Cerebellar cortex (tissue), 1 donor: ENCODE results near the gene HAND2.

Source experiments
- DNase-seq: peaks from one replicate; pipeline ENCODE4 v3.0.0-alpha.2; 2015; ENCODE audit warnings: low spot score

The HAND2 gene

DNA sequence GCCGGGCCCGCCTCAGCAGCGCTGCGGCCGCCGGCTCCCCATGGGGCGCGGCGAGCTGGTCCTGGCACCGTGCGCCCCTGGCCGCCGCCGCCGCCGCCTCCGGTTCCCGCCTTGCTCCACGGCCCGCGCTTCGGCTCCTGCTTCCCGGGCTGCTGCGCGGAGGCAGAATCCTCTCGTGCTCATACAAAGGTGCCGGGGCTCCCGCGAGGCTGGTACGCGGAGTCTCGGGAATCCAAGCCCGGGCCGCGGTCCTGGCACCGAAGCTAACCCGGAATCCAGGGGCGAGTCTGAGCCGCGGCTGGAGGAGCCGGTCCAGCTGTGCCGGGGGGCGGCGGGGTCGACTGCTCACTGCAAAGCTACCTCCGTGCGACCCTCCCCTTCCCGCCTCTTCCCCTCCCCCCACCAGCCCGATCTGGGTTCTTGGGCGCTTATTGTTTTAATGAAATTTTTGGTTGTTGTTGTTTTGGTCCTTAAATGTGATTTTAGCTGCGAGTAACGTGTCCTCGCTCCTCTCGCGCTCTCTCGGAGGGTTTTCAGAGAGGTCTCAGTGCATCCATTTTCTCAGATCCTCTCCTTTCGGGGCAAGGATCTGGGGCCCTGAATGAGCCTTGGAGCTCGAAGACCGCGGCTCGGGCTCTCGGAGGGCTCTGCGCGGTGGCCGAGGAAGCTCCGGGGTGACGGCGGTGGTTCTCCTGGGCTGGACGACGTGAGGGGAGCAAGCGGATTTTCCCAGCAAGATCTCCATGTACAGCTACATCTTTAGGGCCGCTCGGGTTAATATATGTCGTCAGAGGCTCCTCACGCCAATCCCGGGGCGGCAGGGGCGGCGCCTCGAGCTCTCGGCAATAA is at the start of gene HAND2:
HAND2 (minus strand) TSS at position 753 of the 849 bp plus-strand sequence. CDS start 940 bp downstream, outside the sequence.
- DNase-seq = no peak

DNA sequence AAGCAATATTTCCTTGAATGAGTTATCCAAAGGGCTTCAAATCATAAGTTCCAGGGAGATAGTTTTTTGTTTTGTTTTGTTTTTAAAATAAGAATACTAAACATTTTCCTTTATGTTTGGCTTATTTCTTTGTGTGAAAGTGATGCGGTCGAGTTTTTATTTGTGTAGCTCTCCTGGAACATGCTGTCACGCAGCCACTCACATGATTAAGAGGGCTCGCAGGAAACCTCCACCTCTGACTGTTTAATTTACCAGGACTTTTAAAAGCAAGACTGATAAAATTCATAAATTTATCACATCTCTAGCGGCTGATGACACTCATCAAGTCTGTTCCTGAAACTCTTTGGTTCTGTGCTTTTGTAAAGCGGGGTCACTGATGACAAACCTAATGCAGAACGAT is 48.9 kb upstream of the HAND2 start:
- no peak for DNase-seq

GRCh38 chr4:173577963-173578362 is 47.9 kb upstream of the HAND2 start:
- DNase-seq = no peak

GRCh38 chr4:173575482-173576152 is 45.6 kb upstream of the HAND2 start:
- DNase-seq = no peak

DNA sequence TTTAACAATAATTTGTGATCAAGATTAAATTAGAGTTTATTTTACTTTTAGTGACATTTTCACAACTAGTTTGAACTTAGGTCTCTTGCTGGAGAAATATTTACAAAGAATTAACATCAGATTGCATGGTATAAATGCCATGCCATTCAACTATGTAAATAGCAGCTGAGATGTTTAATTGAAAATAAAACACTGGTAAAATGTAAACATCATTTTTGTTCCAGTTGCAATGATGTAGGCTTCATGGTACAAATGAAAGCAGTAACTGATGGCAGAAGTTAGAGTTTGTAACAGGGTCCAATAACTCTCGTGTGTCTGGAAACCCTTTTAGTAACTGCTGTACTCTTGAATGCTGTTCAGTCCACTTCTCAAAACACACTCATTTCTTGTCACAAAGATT is 43.7 kb upstream of the HAND2 start:
- no peak for DNase-seq

DNA sequence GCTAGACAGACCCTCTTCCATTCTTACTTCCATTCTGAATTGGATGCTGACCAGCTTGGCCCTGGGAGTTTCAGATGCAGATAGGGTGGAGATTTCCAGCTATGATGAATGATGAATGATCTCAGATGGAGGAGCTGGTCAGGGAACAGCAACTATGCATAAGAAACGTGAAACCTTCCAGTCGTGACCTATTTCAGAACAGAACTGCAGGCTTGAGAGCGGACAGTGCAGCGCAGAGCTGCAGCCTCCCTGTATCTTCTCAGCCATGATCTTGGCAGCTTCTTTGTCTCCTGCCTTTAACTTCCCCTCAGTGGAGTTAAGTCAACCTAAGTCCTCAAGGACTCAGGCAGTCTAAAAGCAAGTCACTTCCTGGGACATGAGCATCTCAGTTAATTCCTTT is 43.3 kb upstream of the HAND2 start:
- DNase-seq = no peak

DNA sequence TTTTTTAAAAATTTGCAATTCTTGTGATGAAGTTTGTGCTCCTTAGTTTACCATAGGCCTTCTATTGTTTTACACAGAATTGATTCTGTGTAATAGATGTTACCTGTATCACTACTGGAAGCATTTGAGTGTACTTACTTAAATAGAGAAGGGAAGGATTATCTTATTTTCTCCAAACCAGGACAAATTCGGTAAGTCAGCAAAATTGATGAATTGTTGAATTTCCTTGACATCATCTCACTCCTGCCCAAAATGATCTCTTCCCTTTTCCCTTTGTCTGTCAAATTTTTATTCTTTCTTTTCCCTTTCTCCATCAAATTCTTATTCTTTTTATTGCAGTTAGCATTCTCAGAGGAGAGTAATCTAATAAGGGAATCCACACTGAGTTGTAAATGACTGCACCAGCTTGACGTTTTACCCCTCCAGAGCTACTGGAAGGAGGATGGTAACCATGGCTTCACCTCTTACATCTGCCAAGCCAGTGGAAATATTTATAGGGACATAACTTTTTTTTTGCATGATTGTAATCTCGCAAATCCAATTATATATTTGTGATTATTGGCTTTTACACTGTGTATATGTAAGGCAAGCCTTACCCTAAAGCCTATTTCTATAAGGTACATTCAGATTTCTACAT is 42.6 kb upstream of the HAND2 start:
- no peak for DNase-seq

DNA sequence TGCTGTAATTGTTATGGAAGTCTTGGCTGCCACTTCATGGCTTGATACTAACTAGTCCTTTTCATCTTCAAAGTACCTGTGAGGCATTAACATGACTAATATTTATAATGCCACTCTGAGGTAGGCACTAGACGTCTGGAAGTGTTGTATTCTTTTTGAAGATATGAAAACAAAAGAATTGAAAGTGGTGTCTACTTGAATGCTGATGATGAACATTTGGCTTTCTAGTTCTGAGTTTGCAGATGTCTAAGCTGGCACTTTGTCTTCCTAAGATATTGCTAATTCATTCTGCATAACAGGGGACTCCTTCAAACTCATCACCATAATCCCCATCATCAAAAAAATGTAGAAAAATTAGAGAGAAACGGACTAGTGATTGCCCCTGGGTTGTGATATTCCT is 41.6 kb upstream of the HAND2 start:
- DNase-seq = no peak

- DNase-seq = no peak
Measured at GRCh38 chr4:173565281-173565680, 35.3 kb upstream of the HAND2 start.

DNA sequence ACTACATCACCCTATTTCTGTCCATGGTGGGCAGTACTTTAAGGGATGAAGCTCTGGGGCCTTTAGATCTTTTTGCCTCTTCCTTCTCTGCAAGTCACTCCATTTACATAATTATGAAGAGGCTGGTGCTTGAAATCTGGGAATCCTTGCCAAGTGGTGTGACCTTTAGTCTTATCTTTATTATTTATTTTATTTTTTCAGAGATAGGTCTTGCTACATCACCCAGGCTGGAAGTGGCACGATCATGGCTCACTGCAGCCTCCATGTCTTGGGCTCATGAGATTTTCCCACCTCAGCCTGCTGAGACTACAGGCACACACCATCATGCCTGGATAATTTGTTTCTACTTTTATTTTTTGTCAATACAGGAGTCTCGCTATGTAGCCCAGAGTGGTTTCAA is 34.4 kb upstream of the HAND2 start:
- DNase-seq = no peak

- DNase-seq = no peak
Measured at GRCh38 chr4:173560896-173561295, 30.9 kb upstream of the HAND2 start.

DNA sequence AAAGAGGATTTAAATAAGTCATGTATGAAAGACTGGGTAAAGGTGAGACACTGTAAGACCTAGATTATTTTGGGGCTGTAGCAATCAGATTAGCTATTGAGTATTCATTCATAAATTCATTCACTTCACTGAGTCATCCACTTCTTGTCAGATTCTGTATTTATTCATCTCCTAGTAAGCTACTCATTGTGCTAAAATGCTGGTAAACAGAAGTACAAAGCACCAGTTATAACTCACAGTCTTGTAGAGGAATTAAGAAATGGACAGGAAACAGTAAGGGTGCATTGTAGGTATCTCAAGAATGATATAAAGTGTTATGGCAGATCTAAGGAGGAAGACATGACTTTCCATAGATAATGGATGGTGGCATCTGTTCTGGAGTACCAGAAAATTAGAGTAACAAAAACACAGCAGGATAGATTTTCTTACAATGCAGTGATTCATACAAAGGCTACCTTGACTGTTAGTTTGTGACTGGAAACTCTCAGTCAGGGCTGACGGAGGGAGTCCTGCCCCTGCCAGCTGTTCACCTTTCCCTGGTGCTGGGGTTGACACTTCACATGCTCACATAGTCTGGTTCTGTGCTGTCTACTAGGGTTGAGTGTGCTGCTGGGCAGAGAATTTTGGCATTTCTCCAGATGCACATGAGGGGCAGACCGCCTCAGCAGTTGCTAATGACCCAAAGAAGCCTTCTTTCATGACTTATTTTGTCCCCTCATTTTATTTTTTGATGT is 26.5 kb upstream of the HAND2 start:
- DNase-seq = no peak

DNA sequence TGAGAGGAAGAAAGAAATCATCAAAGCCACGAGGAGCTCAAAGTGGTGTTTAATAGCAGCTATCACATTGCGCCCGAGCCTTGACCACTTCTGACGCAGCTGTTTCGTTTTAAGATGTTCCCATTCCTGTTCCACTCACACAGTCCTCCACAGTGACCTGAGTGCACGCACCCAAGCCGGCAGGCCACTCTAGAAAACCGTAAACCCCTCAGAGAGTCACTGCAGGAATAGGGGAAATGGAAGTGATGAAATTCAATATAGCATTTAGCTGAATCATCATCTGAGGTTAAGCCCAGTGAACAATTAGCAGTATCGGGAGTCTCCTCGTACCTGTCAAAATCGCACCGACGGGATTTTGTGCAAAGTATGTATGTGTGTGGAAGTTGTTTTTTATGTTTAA is 17.9 kb upstream of the HAND2 start:
- DNase-seq = no peak

- no peak for DNase-seq
Measured at GRCh38 chr4:173546776-173547175, 16.7 kb upstream of the HAND2 start.

GRCh38 chr4:173545440-173545839 is 15.4 kb upstream of the HAND2 start:
- no peak for DNase-seq

- DNase-seq = no peak
Measured at GRCh38 chr4:173543266-173543665, 13.2 kb upstream of the HAND2 start.

GRCh38 chr4:173539986-173540385 is 10.0 kb upstream of the HAND2 start:
- no peak for DNase-seq

DNA sequence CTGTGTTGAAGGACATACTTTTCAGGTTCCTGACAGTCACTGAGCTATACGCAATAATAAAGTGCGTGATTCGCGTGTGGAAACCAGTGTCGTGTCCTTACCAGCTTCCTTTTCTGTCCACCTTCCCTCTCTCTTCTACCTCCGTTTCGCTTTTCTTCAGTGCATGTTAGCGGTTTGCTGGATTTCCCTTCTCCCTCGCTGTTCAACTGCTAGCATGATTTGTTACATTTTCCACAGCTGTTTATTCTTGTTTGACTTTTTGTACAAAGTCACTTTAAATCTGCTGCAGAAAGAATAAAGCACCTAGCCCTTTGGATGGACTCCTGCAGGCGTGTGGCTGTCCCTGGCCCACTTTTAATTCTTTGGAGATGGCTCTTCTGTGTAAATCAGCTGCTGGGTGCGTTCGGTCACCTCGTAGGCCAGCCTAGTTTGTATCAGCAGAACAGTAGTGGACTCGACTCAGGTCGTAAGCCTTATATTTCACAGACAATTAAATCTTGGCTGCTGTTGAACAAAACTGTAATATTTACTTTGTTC is 8.9 kb upstream of the HAND2 start:
- no peak for DNase-seq

GRCh38 chr4:173538148-173538908 is 8.3 kb upstream of the HAND2 start:
- peak; percentile 18 for DNase-seq

DNA sequence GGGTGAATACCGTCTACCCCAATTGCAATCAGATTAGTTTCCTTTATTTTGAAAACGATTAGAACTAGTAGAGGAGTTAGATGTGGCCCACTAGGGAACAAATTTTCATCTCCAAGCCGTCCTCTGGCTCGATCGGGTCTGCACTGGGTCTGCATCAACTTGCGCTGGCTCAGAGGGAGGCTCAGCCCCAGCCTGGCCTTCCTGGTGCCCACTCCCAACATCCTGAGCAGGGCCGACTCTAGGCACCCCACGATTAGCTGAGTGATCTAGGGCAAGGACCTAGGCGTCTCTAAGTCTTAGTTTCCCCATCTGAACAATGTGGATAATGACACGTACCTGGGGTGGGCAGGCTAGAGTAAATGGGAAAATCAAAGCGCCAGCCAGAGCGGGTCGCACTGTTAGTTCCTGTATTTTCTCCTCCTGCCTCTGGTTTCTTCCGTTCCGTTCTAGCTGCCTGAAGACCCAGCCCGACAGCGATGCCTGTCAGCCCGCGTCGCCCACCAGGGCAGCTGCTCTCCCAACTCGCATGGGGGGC is 7.7 kb upstream of the HAND2 start:
- DNase-seq = no peak

DNA sequence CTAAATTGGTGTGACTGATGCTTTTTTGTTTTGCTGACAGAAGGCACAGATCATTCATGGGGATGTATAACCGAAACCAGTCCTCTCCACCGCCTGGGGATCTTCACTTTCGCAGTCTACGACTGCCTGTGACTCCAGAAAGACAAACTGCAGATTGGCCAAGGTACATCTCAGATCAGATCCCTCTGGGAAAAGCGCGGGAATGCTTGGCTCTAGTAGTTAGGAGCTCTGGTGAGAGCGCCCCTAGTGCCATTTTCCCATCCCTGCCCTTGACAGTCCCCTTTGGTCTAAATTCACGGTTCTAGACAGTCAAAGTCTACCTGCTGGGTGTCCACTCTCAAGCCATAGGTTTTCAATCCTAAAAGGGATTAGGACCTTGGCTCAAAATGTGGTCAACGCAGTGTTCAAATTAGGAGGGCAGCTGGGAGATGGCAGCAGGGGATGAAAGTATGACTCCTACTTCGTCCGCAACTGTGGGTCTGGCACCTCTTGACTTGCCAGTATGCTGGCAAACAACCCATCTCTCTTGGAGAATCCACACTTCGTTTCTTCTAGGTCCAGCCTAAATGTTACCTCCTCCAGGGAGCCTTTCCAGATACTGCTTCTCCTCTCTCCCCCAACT is 6.9 kb upstream of the HAND2 start:
- peak; percentile 29 for DNase-seq
